Esophagus squamous epithelium (tissue), 4 donors: ENCODE data around the gene PHACTR3.

Experiments
- POLR2A ChIP-seq, 4 donors: fragments of 450-650 bp; IDR thresholded peaks; one replicate each; pipeline ENCODE4 v1.6.1; 2017; ENCODE audit warnings: antibody characterized with exemption in 4 of 4, mild to moderate bottlenecking in 4 of 4, moderate library complexity in 3 of 4
- TF ChIP-seq, protein P1 (sequence below), 6 experiments: fragments of 450-650 bp in 4 of 6; fragments of 200-600 bp in 2 of 6; sonication (generic) in 2 of 6; IDR thresholded peaks; one replicate each; pipeline ENCODE4 v1.5.1; 2016 to 2019; ENCODE audit warnings: antibody characterized with exemption in 6 of 6, mild to moderate bottlenecking in 4 of 6, moderate library complexity in 4 of 6

DNA sequence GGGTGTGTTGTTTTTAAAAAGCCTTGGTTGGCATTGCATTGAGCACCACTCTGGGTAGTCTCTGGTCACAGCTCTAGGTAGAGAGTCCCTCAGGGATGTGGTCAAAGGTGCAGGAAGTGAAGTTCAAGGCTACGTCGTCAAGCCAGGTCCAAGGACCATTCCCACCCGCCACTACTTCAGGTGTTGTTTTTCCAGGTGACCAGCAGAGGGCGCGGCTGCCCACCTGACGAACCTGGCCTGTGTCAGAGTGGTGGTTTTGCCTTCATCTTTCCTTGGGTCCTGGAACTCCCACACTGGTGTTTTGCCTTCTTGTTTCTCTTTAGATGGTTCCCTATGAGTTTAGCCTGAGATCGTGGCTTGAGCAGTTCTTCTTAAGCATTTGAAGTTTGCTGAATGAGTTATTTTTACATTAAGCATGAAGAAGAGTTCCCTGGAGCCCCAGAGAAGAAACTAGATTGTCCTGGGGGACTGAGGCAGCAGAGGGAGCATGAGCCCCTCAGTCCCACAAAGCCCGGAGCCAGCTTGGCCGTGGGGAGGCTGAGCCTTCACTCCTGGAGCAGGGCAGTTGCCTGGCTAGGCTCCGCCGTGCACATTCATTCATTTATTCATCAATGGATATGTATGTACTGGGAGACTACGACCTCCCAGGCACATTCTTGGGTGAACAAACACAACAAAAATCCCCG lies 5.6 kb upstream of the PHACTR3 start:
- no peak for TF ChIP-seq POLR2A (IDR thresholded peaks at IDR 0.05)
- TF ChIP-seq, protein P1, sequence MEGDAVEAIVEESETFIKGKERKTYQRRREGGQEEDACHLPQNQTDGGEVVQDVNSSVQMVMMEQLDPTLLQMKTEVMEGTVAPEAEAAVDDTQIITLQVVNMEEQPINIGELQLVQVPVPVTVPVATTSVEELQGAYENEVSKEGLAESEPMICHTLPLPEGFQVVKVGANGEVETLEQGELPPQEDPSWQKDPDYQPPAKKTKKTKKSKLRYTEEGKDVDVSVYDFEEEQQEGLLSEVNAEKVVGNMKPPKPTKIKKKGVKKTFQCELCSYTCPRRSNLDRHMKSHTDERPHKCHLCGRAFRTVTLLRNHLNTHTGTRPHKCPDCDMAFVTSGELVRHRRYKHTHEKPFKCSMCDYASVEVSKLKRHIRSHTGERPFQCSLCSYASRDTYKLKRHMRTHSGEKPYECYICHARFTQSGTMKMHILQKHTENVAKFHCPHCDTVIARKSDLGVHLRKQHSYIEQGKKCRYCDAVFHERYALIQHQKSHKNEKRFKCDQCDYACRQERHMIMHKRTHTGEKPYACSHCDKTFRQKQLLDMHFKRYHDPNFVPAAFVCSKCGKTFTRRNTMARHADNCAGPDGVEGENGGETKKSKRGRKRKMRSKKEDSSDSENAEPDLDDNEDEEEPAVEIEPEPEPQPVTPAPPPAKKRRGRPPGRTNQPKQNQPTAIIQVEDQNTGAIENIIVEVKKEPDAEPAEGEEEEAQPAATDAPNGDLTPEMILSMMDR (IDR thresholded peaks at IDR 0.05), result peak; percentile 38 to 63 (median 57)
